HG02759 (cell line): ENCODE measurements around the gene ANKRD13B.
A peak's percentile ranks its signal among the peaks of the same experiment; 100 is the strongest.

Experiments
- ATAC-seq: cut with Tn5 transposase; IDR thresholded peaks from one replicate; pipeline ENCODE4 v1.9.1; 2021; ENCODE audit warnings: mild to moderate bottlenecking, moderate library complexity; ENCODE audit not compliant: unreplicated experiment

ANKRD13B gene

GRCh38 chr17:29615492-29616299 lies 22.8 kb downstream of the ANKRD13B start:
- peak; percentile 61 for ATAC-seq

- ATAC-seq, result no peak
Measured at GRCh38 chr17:29616300-29617048, 23.5 kb downstream of the ANKRD13B start.

- peak; percentile 40 for ATAC-seq
Measured at GRCh38 chr17:29617125-29617480, 24.2 kb downstream of the ANKRD13B start.

GRCh38 chr17:29617481-29618271 lies 24.7 kb downstream of the ANKRD13B start:
- peak; percentile 33 for ATAC-seq

- no peak for ATAC-seq
Measured at GRCh38 chr17:29618272-29619065, 25.5 kb downstream of the ANKRD13B start.

GRCh38 chr17:29619251-29619650 lies 26.3 kb downstream of the ANKRD13B start:
- ATAC-seq, result no peak

- ATAC-seq, result no peak
Measured at GRCh38 chr17:29620271-29620670, 27.3 kb downstream of the ANKRD13B start.

GRCh38 chr17:29620779-29621500 lies 28.0 kb downstream of the ANKRD13B start:
- no peak for ATAC-seq

GRCh38 chr17:29621751-29622194 lies 28.8 kb downstream of the ANKRD13B start:
- ATAC-seq, result no peak

- peak; percentile 59 for ATAC-seq
Measured at GRCh38 chr17:29622337-29623282, 29.7 kb downstream of the ANKRD13B start, which contains the start of gene CORO6. CORO6 (minus strand) TSS chr17:29622912; CDS start chr17:29621421, 1,491 bp downstream.

GRCh38 chr17:29623283-29623647 lies 30.3 kb downstream of the ANKRD13B start:
- ATAC-seq, result no peak

GRCh38 chr17:29624586-29624985 lies 31.7 kb downstream of the ANKRD13B start:
- ATAC-seq, result no peak

GRCh38 chr17:29625037-29625750 lies 32.3 kb downstream of the ANKRD13B start:
- ATAC-seq, result no peak

GRCh38 chr17:29627951-29628350 lies 35.0 kb downstream of the ANKRD13B start:
- ATAC-seq, result no peak

- ATAC-seq, result no peak
Measured at GRCh38 chr17:29628644-29629043, 35.7 kb downstream of the ANKRD13B start.

- no peak for ATAC-seq
Measured at GRCh38 chr17:29629839-29630238, 36.9 kb downstream of the ANKRD13B start.

- ATAC-seq, result no peak
Measured at GRCh38 chr17:29630630-29631193, 37.8 kb downstream of the ANKRD13B start.

- ATAC-seq, result no peak
Measured at GRCh38 chr17:29633886-29634285, 41.0 kb downstream of the ANKRD13B start.
